B cell (primary cell): Measurements from ENCODE around the gene CHMP1A. TPM values are rescaled to one million over a fixed set of nuclear protein-coding genes. Genes with fewer than 3 reads are reported as not detected.

Source experiments
- ATAC-seq: fragments of 200-7000 bp; cut with Tn5 transposase; one replicate; pipeline ENCODE4 v1.10.0; 2021; ENCODE audit warnings: low read depth, mild to moderate bottlenecking, moderate number of reproducible peaks, moderate library complexity
- CTCF ChIA-PET: fragments of 350-600 bp; sonication (Branson Sonifier 250); formaldehyde crosslinking; loops from one replicate; lab custom pipeline; 2021; ENCODE audit warnings: antibody characterized with exemption, inconsistent platforms; lab: Charles Lee
- POLR2A ChIA-PET: fragments of 350-600 bp; sonication (Branson Sonifier 250); formaldehyde crosslinking; loops from one replicate; lab custom pipeline; 2021; ENCODE audit warnings: antibody characterized with exemption; lab: Charles Lee
- DNase-seq: peaks from one replicate; pipeline ENCODE4 v3.0.0; 2013
- H2AFZ ChIP-seq: 2 replicates; pipeline ENCODE4 v1.6.1; 2012; ENCODE audit warnings: mild to moderate bottlenecking, low read depth, low read length; ENCODE audit not compliant: insufficient read depth, poor library complexity, severe bottlenecking
- H3K27ac ChIP-seq, 2 donors: 1 replicate in 1 of 2; 2 replicates in 1 of 2; pipeline ENCODE4 v1.5.1; 2012 to 2013; ENCODE audit warnings: low read length in 2 of 2, mild to moderate bottlenecking in 2 of 2, moderate library complexity in 1 of 2
- H3K27me3 ChIP-seq, 4 experiments: fragments of 200-600 bp in 1 of 4; sonication (generic) in 1 of 4; replicated peaks in 1 of 4; 1 replicate in 2 of 4; 2 replicates in 2 of 4; pipeline versions ENCODE4 v1.6.1 to v1.7.0; 2013 to 2016; ENCODE audit warnings: low read length in 3 of 4, mild to moderate bottlenecking in 2 of 4, mixed read lengths in 1 of 4, moderate library complexity in 1 of 4; ENCODE audit not compliant: insufficient read depth in 4 of 4, control insufficient read depth in 3 of 4; ENCODE audit errors: control extremely low read depth in 1 of 4
- H3K36me3 ChIP-seq, 2 experiments: replicated peaks in 1 of 2; 1 replicate in 1 of 2; 2 replicates in 1 of 2; pipeline versions ENCODE4 v1.6.1 to v1.7.1; 2013; ENCODE audit warnings: low read length in 1 of 2; ENCODE audit not compliant: insufficient read depth in 2 of 2, control insufficient read depth in 1 of 2; ENCODE audit errors: control extremely low read depth in 1 of 2, extremely low read depth in 1 of 2
- H3K4me1 ChIP-seq, 2 donors: fragments of 200-600 bp in 1 of 2; sonication (generic) in 1 of 2; 1 replicate in 1 of 2; 2 replicates in 1 of 2; pipeline versions ENCODE4 v1.5.1 to v1.6.1; 2013 to 2017; ENCODE audit warnings: low read length in 2 of 2; ENCODE audit not compliant: control insufficient read depth in 2 of 2, insufficient read depth in 2 of 2
- H3K4me2 ChIP-seq: replicated peaks from 2 replicates; pipeline ENCODE3; 2012; ENCODE audit warnings: mild to moderate bottlenecking, low read depth, low read length; ENCODE audit not compliant: poor library complexity, severe bottlenecking
- H3K4me3 ChIP-seq, 5 experiments: fragments of 200-600 bp in 1 of 5; sonication (generic) in 1 of 5; 1 replicate in 3 of 5; 2 replicates in 2 of 5; pipeline versions ENCODE4 v1.5.1 to v1.7.0; 2011 to 2016; ENCODE audit warnings: low read length in 4 of 5, mild to moderate bottlenecking in 4 of 5, low read depth in 2 of 5, control low read depth in 1 of 5, moderate library complexity in 1 of 5; ENCODE audit not compliant: insufficient read depth in 1 of 5; ENCODE audit errors: control extremely low read depth in 1 of 5, extremely low read depth in 1 of 5
- H3K79me2 ChIP-seq: fragments of 200-600 bp; sonication (generic); one replicate; pipeline ENCODE4 v1.6.0; 2016; ENCODE audit warnings: low read length; ENCODE audit not compliant: control insufficient read depth, insufficient read depth
- H3K9ac ChIP-seq: fragments of 200-600 bp; sonication (generic); 2 replicates; pipeline ENCODE4 v1.6.1; 2017; ENCODE audit warnings: mild to moderate bottlenecking, low read length, moderate library complexity
- H3K9me3 ChIP-seq, 3 donors: one replicate each; pipeline versions ENCODE4 v1.6.1 to v1.7.1; 2013; ENCODE audit warnings: low read length in 2 of 3; ENCODE audit not compliant: control insufficient read depth in 2 of 3, insufficient read depth in 1 of 3; ENCODE audit errors: control extremely low read depth in 1 of 3
- H4K20me1 ChIP-seq: 2 replicates; pipeline ENCODE4 v1.6.0; 2012; ENCODE audit warnings: mild to moderate bottlenecking, low read length; ENCODE audit not compliant: insufficient read depth, control insufficient read depth, poor library complexity, severe bottlenecking
- H3K27ac Mint-ChIP-seq: one replicate; pipeline ENCODE4 v1.8.0; 2021; ENCODE audit warnings: mixed read lengths
- H3K27me3 Mint-ChIP-seq: one replicate; pipeline ENCODE4 v1.8.0; 2021; ENCODE audit warnings: mixed read lengths
- H3K4me1 Mint-ChIP-seq: one replicate; pipeline ENCODE4 v1.8.0; 2021; ENCODE audit warnings: mixed read lengths
- H3K4me3 Mint-ChIP-seq: one replicate; pipeline ENCODE4 v1.8.0; 2021; ENCODE audit warnings: mixed read lengths
- H3K9me3 Mint-ChIP-seq: one replicate; pipeline ENCODE4 v1.8.0; 2022; ENCODE audit warnings: mixed read lengths; ENCODE audit not compliant: insufficient read depth
- EZH2 ChIP-seq: IDR thresholded peaks from 2 replicates; pipeline ENCODE4 v1.6.1; 2012; ENCODE audit warnings: borderline replicate concordance, low read depth, mild to moderate bottlenecking, moderate library complexity, low read length; ENCODE audit not compliant: insufficient read depth, poor library complexity, severe bottlenecking
- WGBS: methylation state at CpG from one replicate; pipeline ENCODE4 v1.1.5; 2013; ENCODE audit warnings: missing lambda C conversion rate; ENCODE audit not compliant: insufficient coverage; 5-methylcytosine and 5-hydroxymethylcytosine counted together
- intact Hi-C: fragments of 100-400 bp; cut with micrococcal nuclease; formaldehyde crosslinking; loops from one replicate; pipeline ENCODE4 v1.10.0; 2022
- polyA plus RNA-seq: library from polyadenylated mRNA; depleted of rRNA; stranded (reverse); fragments of >200 nt; gene quantifications from 2 replicates; pipeline ENCODE4 v1.2.3, GENCODE V29; 2012
- total RNA-seq, 2 donors: library from RNA; stranded (reverse); fragments of 120-200 nt in 1 of 2; gene quantifications; 1 replicate in 1 of 2; 2 replicates in 1 of 2; pipeline versions ENCODE4 v1.2.3 to v1.2.4, GENCODE V29; 2013 to 2022
- TF ChIP-seq, protein P1 (sequence below): fragments of 200-600 bp; IDR thresholded peaks from one replicate; pipeline ENCODE4 v1.8.0; 2022; ENCODE audit warnings: antibody characterized with exemption, mild to moderate bottlenecking

Gene CHMP1A
- total and polyA plus RNA-seq, 2 donors (not counting 1 experiment from before 2014, with no cell fraction given) = 80.4 to 88.1 TPM

DNA sequence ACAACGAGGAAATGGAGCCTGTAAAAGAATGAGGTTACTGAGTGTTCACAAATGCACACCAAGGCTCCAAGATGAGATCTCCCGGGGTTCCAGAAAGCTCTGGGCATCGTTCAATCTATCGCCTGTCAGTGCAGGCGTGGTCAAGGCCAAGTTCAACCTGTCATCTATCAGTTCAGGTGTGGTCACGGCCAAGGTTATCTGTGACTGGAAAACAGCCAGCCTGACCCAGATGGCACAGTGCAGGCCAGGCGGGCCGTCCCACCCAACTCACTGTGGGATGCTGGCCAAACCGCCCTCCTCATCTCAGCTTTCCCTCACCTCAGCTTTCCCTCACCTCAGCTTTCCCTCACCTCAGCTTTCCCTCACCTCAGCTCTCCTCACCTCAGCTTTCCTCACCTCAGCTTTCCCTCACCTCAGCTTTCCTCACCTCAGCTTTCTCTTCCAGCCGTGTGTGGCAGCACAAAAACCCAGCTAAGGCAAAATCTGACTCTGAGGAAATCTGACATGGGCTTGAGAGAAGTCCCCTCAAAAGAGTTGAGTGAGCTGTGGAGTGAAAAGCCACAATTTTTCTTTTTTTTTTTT lies 2.4 kb downstream of the CHMP1A start:
- Mint-ChIP-seq H3K27ac (no peak overlapping the region), H3K4me3 (peak overlapping the region; percentile 24), H3K27me3 (no peaks in the 10 kb centered on the region), H3K9me3 (no peaks in the 10 kb centered on the region), H3K4me1 (peaks cover 27% of the 10 kb centered on the region)
- H3K27ac ChIP-seq = no peak overlapping the region
- no peak overlapping the region for H3K4me2 ChIP-seq
- no peak for DNase-seq
- no peak overlapping the region for H3K4me3 ChIP-seq
- peaks cover 14 to 20% of the 10 kb centered on the region in 2 donors for H3K4me1 ChIP-seq
- no peak overlapping the region for H3K9ac ChIP-seq
- peaks cover 39% of the 10 kb centered on the region for H4K20me1 ChIP-seq
- H2AFZ ChIP-seq = no peak overlapping the region
- intact Hi-C loops = loop anchor here (10.0 kb wide), 1 partner anchor 410 kb away; no protein-coding TSS in a partner anchor
- POLR2A ChIA-PET = no interaction called here
- WGBS = 95% methylated on average over 9 of the region's 10 CpGs
- TF ChIP-seq, protein P1, sequence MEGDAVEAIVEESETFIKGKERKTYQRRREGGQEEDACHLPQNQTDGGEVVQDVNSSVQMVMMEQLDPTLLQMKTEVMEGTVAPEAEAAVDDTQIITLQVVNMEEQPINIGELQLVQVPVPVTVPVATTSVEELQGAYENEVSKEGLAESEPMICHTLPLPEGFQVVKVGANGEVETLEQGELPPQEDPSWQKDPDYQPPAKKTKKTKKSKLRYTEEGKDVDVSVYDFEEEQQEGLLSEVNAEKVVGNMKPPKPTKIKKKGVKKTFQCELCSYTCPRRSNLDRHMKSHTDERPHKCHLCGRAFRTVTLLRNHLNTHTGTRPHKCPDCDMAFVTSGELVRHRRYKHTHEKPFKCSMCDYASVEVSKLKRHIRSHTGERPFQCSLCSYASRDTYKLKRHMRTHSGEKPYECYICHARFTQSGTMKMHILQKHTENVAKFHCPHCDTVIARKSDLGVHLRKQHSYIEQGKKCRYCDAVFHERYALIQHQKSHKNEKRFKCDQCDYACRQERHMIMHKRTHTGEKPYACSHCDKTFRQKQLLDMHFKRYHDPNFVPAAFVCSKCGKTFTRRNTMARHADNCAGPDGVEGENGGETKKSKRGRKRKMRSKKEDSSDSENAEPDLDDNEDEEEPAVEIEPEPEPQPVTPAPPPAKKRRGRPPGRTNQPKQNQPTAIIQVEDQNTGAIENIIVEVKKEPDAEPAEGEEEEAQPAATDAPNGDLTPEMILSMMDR = no peak
- no peak for TF ChIP-seq EZH2
- H3K9me3 ChIP-seq = no peaks in the 10 kb centered on the region
- no peak for ATAC-seq
- CTCF ChIA-PET = interaction anchor here (1.0 to 1.3 kb wide), 2 partner anchors 15 to 403 kb away, joined by 3 read pairs; no protein-coding TSS in a partner anchor
- peaks cover 55% of the 10 kb centered on the region for H3K79me2 ChIP-seq
- H3K27me3 ChIP-seq = no peaks in the 10 kb centered on the region
- peaks cover 2 to 18% of the 10 kb centered on the region in 2 experiments for H3K36me3 ChIP-seq

DNA sequence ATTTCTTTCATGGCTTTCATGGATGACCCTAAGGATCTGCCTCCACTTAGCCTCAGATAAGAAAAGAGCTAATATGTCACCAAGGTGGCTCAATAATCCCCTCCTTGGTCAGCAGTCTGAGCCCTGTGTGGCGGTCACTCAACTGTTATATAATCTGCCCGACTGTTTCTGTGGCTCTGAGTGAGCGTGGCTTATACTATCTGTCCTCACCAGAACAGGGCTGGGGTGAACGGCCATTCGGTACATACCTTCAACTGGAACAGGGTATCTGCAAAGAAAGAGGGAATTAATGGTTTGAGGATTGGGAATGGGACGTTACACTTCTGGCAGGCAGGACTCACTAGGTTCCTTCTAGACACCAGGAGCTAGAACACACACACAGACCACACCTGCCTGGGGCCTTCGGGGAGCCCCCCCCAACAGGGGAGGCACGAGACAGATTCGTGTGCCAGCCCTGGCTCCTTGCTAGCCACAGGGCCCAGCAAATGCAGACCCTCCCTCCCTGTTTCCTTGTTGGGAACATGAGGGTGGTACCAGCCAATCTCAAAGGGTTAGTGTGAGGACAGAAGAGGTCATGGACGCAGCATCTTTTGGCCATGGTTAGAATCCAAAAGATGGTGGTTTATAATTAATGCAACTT lies 3.7 kb downstream of the CHMP1A start:
- Mint-ChIP-seq H3K4me1 (peaks cover 25% of the 10 kb centered on the region), H3K4me3 (peak overlapping the region; percentile 39), H3K27me3 (no peaks in the 10 kb centered on the region), H3K27ac (no peak overlapping the region), H3K9me3 (no peaks in the 10 kb centered on the region)
- DNase-seq (no peak), ATAC-seq (no peak)
- no peaks in the 10 kb centered on the region for H3K27me3 ChIP-seq
- 100% methylated on average over 6 of the region's 10 CpGs for WGBS
- TF ChIP-seq, protein P1 = no peak
- no peak for TF ChIP-seq EZH2
- H3K9me3 ChIP-seq = no peaks in the 10 kb centered on the region
- peaks cover 14 to 18% of the 10 kb centered on the region in 2 donors for H3K4me1 ChIP-seq
- peaks cover 46% of the 10 kb centered on the region for H4K20me1 ChIP-seq
- H3K4me2 ChIP-seq = no peak overlapping the region
- POLR2A ChIA-PET = no interaction called here
- peaks cover 54% of the 10 kb centered on the region for H3K79me2 ChIP-seq
- intact Hi-C loops = loop anchor here (10.0 kb wide), 1 partner anchor 409 kb away; no protein-coding TSS in a partner anchor
- no peak overlapping the region for H2AFZ ChIP-seq
- CTCF ChIA-PET = interaction anchor here (0.6 kb wide), 1 partner anchor 1861 kb away, joined by 3 read pairs; no protein-coding TSS in a partner anchor
- no peak overlapping the region for H3K4me3 ChIP-seq
- no peak overlapping the region for H3K9ac ChIP-seq
- no peak overlapping the region for H3K27ac ChIP-seq
- H3K36me3 ChIP-seq = peaks cover 2 to 21% of the 10 kb centered on the region in 2 experiments
